ENCODE results near the gene ZNF646. TPM values are rescaled to one million over a fixed set of nuclear protein-coding genes. Genes with fewer than 3 reads are reported as not detected.

The ZNF646 gene
- total RNA-seq, 1 donor from 2014 or later, result 22.4 TPM

- peak; percentile 62 for DNase-seq (ENCODE audit: low read depth)
Observed at GRCh38 chr16:31064882-31065461, 9.2 kb upstream of the ZNF646 start.

DNA sequence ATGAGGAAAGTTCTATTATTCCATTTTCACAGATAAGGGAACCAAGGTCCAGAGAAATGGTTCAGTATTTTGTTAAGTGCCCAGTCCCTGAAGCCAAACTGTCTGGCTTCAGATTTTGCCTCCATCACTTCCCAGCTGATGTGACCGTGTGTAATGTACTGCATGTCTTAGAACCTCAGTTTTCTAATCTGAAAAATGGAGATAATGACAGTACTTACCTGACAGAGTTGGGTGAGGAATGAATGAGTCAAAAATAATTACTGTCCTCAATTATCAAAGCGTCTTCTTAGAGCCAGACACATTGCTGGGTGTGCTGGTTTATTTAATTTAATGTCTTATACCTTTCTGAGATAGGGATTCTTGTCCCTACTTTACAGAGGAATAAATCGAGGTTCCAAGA lies 6.9 kb upstream of the ZNF646 start:
- DNase-seq (ENCODE audit: low read depth), result no peak

DNA sequence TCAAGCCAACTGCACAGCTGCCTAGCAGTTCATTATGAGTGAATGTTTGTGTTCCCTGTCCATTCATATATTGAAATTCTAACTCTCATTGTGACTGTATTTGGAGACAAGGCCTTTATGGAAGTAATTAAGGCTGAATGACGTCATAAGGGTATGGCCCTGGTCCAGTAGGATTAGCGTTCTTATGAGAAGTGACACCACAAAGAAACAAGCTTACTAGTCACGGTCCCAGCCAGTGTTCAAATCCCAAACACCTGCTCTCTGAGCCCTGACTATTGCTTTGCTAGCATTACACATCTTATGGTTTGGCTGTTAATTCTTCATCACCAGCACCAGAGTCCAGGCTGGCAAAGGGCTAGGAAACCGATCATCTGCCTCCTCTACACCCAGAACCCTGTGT lies 2.4 kb upstream of the ZNF646 start:
- peak; percentile 40 for DNase-seq (ENCODE audit: low read depth)

GRCh38 chr16:31072540-31073141 lies 1.6 kb upstream of the ZNF646 start:
- peak; percentile 7 for DNase-seq (ENCODE audit: low read depth)

DNA sequence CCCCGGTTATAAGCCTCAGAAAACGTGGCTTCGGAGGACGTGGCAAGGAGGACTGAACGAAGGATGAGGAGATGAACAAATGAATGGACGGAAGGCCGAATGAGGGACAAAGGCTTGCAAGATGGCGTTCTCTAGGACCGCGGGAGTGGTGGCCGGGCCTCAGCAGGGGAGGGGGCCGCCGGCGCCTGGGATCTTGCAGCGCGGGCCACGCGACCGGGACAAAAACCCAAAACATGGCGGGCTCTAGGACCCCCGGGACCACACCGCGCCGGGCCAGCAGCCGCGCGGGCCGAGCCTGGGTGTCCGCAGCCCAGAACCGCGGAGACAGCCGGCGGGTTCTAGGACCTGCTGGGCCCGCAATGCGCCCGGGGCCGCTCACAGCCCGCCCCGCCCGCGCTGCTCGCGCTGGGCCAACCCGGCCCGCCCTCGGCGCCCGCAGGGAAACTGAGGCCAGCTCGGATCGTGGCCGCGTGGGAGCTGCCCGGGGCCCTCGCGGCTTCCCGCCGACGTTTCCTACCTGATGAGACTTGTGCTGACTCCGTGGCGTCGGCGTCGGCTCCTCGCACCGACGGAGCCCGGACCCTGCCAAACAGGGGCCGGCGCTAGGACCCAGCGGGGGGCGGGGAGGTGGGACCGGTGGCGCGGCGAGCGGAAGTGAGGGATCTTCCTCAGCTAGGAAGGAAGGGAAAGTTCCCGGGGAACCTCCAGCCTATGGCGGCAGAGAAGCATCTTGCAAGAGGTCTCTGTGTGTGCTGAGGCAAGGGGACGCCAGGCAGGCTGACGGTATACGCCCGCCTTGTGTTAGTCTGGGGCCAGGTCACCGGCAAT lies 866 bp upstream of the ZNF646 start:
- peak; percentile 78 for DNase-seq (ENCODE audit: low read depth)

DNA sequence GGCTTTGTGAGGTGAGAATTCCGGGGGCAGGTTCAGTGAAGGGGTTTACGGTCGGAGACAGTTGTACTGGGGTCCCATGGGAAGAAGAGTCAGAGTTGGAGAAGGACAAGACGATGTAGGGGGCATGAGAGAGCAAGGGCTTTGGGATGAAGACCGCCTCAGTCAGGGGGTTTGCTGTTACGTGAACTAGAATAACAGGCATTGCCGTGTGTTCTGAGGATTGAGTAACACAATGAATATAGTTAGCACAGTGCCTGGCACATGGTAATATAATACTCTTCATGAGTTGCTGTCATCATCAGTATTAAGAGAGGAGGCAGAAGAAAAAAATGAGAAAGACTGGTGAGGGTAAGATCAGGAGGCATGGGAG lies 577 bp downstream of the ZNF646 start:
- DNase-seq (ENCODE audit: low read depth), result no peak

GRCh38 chr16:31076319-31076718 lies 2.1 kb downstream of the ZNF646 start:
- DNase-seq (ENCODE audit: low read depth), result no peak

DNA sequence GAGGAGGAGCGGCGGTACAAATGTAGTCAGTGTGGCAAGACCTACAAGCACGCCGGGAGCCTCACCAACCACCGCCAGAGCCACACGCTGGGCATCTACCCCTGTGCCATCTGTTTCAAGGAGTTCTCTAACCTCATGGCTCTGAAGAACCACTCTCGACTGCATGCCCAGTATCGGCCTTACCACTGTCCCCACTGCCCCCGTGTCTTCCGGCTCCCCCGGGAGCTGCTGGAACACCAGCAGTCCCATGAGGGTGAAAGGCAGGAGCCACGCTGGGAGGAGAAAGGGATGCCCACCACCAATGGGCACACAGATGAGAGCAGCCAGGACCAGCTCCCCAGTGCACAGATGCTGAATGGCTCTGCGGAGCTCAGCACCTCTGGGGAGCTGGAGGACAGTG lies 2.8 kb downstream of the ZNF646 start:
- no peak for DNase-seq (ENCODE audit: low read depth)

DNA sequence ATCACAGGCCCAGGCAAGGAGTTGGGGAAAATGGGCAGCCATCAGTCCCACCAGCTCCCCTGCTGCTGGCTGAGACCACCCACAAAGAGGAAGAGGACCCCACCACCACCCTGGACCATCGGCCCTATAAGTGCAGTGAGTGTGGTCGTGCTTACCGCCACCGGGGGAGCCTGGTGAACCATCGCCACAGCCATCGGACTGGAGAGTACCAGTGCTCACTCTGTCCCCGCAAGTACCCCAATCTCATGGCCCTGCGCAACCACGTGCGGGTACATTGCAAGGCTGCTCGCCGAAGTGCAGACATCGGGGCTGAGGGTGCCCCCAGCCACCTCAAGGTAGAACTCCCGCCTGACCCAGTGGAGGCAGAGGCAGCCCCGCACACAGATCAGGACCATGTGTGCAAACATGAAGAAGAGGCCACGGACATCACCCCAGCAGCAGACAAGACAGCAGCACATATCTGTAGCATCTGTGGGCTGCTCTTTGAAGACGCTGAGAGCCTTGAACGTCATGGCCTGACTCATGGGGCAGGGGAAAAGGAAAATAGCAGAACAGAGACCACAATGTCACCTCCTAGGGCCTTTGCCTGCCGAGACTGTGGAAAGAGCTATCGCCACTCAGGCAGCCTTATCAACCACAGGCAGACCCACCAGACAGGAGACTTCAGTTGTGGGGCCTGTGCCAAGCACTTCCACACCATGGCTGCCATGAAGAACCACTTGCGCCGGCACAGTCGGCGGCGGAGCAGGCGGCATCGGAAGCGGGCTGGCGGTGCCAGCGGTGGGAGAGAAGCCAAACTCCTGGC lies 3.6 kb downstream of the ZNF646 start:
- no peak for DNase-seq (ENCODE audit: low read depth)

GRCh38 chr16:31078597-31079341 lies 4.5 kb downstream of the ZNF646 start:
- DNase-seq (ENCODE audit: low read depth), result no peak

- DNase-seq (ENCODE audit: low read depth), result no peak
Observed at GRCh38 chr16:31079342-31079944, 5.2 kb downstream of the ZNF646 start.

DNA sequence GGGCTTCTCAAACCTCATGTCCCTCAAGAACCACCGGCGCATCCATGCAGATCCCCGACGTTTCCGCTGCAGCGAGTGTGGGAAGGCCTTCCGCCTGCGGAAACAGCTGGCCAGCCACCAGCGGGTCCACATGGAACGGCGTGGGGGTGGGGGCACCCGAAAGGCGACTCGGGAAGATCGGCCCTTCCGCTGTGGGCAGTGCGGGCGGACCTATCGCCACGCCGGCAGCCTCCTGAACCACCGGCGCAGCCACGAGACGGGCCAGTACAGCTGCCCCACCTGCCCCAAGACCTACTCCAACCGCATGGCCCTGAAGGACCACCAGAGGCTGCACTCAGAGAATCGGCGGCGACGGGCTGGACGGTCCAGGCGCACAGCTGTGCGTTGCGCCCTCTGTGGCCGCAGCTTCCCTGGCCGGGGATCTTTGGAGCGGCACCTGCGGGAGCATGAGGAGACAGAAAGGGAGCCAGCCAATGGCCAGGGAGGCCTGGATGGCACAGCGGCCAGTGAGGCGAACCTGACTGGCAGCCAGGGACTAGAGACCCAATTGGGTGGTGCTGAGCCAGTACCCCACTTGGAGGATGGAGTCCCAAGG lies 5.9 kb downstream of the ZNF646 start:
- no peak for DNase-seq (ENCODE audit: low read depth)

GRCh38 chr16:31080756-31081419 lies 6.7 kb downstream of the ZNF646 start:
- DNase-seq (ENCODE audit: low read depth), result no peak

DNA sequence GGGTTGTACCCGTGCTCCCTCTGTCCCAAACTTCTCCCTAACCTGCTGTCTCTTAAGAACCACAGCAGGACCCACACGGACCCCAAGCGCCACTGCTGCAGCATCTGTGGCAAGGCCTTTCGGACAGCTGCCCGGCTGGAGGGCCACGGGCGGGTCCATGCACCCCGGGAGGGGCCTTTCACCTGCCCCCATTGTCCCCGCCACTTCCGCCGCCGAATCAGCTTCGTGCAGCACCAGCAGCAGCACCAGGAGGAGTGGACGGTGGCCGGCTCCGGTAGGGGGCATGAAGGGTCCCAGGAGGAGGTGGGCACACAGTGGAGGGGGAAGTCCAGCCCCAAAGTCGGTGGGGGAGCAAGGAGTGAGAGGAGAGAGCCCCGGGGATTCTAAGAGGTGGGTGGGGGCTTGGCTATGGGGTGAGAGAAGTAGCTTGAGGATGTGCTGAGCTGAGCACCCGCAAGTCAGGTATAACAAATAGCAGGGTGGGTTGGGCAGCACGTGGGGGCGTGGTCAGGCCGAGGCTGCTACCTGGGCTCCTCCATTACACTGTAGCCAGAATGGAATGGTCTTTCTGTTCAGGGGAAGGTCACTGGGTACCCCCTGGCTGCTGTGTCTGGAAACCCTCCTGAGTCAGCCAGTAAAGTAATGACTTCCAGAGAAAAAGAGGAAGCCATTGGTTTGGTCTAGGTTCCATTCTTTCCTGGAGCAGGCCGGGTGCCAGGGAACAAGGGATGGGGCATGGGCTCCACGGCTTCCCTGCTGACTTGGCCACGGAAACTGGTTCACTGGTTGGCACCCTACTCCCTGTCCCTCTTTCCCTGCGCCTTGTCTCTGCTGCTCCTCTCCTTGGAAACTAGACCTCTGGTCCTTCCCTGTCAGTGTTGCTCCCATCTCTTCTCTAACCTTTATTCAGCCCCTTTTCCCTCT lies 7.5 kb downstream of the ZNF646 start:
- DNase-seq (ENCODE audit: low read depth), result no peak

- DNase-seq (ENCODE audit: low read depth), result no peak
Observed at GRCh38 chr16:31082368-31083045, 8.3 kb downstream of the ZNF646 start.

GRCh38 chr16:31083081-31083480 lies 8.9 kb downstream of the ZNF646 start:
- DNase-seq (ENCODE audit: low read depth), result no peak

GRCh38 chr16:31083556-31083955 lies 9.3 kb downstream of the ZNF646 start:
- DNase-seq (ENCODE audit: low read depth), result no peak

DNA sequence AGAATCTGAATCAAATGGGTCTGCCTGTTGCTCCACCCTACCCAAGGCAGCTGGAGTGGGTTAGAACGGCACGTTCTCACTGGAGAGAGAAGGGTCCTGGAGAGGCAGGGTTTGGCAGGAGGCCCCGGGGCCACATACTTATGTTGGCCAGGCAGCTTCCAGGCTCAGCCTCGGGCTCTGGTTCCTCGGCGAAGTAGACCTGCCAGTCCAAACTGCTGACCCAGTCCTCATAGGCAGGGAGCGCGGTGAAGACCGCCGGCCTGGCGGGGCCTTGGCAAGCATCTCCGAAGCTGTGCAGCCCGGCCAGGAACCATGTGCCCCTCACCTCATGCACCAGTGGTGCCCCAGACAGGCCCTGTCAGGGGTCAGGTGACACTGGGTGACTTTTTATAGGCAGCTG lies 9.8 kb downstream of the ZNF646 start:
- no peak for DNase-seq (ENCODE audit: low read depth)
